Measurements from ENCODE around the gene ADRA2B. TPM values are rescaled to one million over a fixed set of nuclear protein-coding genes. Genes with fewer than 3 reads are reported as not detected.

ADRA2B gene
- total and polyA plus RNA-seq, 5 donors from 2014 or later = 1.0 TPM; not detected in 4

- Histone ChIP-seq H3K27ac (ENCODE audit: insufficient read depth, low read length, poor library complexity, severe bottlenecking) (no peak overlapping the region), H3K27me3 (ENCODE audit: control insufficient read depth, insufficient read depth, low read length) (no peaks in the 10 kb centered on the region), H3K4me1 (ENCODE audit: control insufficient read depth, insufficient read depth, low read length, poor library complexity, severe bottlenecking) (no peaks in the 10 kb centered on the region), H3K4me3 (ENCODE audit: low read depth, low read length) (no peak overlapping the region), H3K36me3 (ENCODE audit: control insufficient read depth, insufficient read depth, low read length) (peaks cover 10% of the 10 kb centered on the region), H3K9me3 (ENCODE audit: control insufficient read depth in 2 of 2, low read length in 2 of 2) (no peaks in the 10 kb centered on the region)
- Mint-ChIP-seq H3K4me3 (no peak overlapping the region), H3K4me1 (peaks cover 0 to 9% (median 6%) of the 10 kb centered on the region in 4 donors), H3K9me3 (peaks cover 0 to 1% (median 0%) of the 10 kb centered on the region in 7 donors), H3K27ac (no peak overlapping the region), H3K36me3 (peaks cover 25% of the 10 kb centered on the region), H3K27me3 (peaks cover 33% of the 10 kb centered on the region)
- DNase-seq (no peak), ATAC-seq (ENCODE audit: low read depth in 2 of 2) (no peak)
Observed at GRCh38 chr2:96123290-96123689, 6.9 kb upstream of the ADRA2B start.

- peaks cover 0 to 1% (median 0%) of the 10 kb centered on the region in 7 donors for H3K9me3 Mint-ChIP-seq
Observed at GRCh38 chr2:96122391-96122790, 6.0 kb upstream of the ADRA2B start.

GRCh38 chr2:96121414-96121813 lies 5.0 kb upstream of the ADRA2B start:
- Mint-ChIP-seq H3K9me3 (peaks cover 0 to 1% (median 0%) of the 10 kb centered on the region in 7 donors), H3K36me3 (peaks cover 17% of the 10 kb centered on the region), H3K27me3 (peaks cover 42% of the 10 kb centered on the region), H3K4me3 (no peak overlapping the region), H3K27ac (no peak overlapping the region), H3K4me1 (peaks cover 0 to 14% (median 9%) of the 10 kb centered on the region in 4 donors)
- peaks cover 5% of the 10 kb centered on the region for H3K36me3 ChIP-seq (ENCODE audit: control insufficient read depth, insufficient read depth, low read length)
- H3K27ac ChIP-seq (ENCODE audit: insufficient read depth, low read length, poor library complexity, severe bottlenecking) = no peak overlapping the region
- H3K4me1 ChIP-seq (ENCODE audit: control insufficient read depth, insufficient read depth, low read length, poor library complexity, severe bottlenecking) = peaks cover 7% of the 10 kb centered on the region
- no peaks in the 10 kb centered on the region for H3K27me3 ChIP-seq (ENCODE audit: control insufficient read depth, insufficient read depth, low read length)
- ATAC-seq (ENCODE audit: low read depth in 2 of 2) (no peak), DNase-seq (no peak)
- H3K4me3 ChIP-seq (ENCODE audit: low read depth, low read length) = no peak overlapping the region
- no peaks in the 10 kb centered on the region for H3K9me3 ChIP-seq (ENCODE audit: control insufficient read depth in 2 of 2, low read length in 2 of 2)

More at GRCh38 chr2:96122391-96122790, 6.0 kb upstream of the ADRA2B start:
- H3K27me3 ChIP-seq (ENCODE audit: control insufficient read depth, insufficient read depth, low read length) = no peaks in the 10 kb centered on the region
- no peak overlapping the region for H3K4me3 ChIP-seq (ENCODE audit: low read depth, low read length)
- Mint-ChIP-seq H3K4me1 (peaks cover 0 to 12% (median 9%) of the 10 kb centered on the region in 4 donors), H3K4me3 (peak overlapping the region in 1 of 4 donors; percentile 33), H3K36me3 (peaks cover 23% of the 10 kb centered on the region), H3K27ac (no peak overlapping the region), H3K27me3 (peaks cover 42% of the 10 kb centered on the region)
- peaks cover 3% of the 10 kb centered on the region for H3K4me1 ChIP-seq (ENCODE audit: control insufficient read depth, insufficient read depth, low read length, poor library complexity, severe bottlenecking)
- no peak overlapping the region for H3K27ac ChIP-seq (ENCODE audit: insufficient read depth, low read length, poor library complexity, severe bottlenecking)
- ATAC-seq (ENCODE audit: low read depth in 2 of 2) (no peak), DNase-seq (no peak)
- H3K36me3 ChIP-seq (ENCODE audit: control insufficient read depth, insufficient read depth, low read length) = peaks cover 10% of the 10 kb centered on the region
- H3K9me3 ChIP-seq (ENCODE audit: control insufficient read depth in 2 of 2, low read length in 2 of 2) = no peaks in the 10 kb centered on the region

- Histone ChIP-seq H3K27me3 (ENCODE audit: control insufficient read depth, insufficient read depth, low read length) (no peaks in the 10 kb centered on the region), H3K4me1 (ENCODE audit: control insufficient read depth, insufficient read depth, low read length, poor library complexity, severe bottlenecking) (peaks cover 11% of the 10 kb centered on the region), H3K4me3 (ENCODE audit: low read depth, low read length) (no peak overlapping the region), H3K9me3 (ENCODE audit: control insufficient read depth in 2 of 2, low read length in 2 of 2) (no peaks in the 10 kb centered on the region), H3K36me3 (ENCODE audit: control insufficient read depth, insufficient read depth, low read length) (peaks cover 4% of the 10 kb centered on the region), H3K27ac (ENCODE audit: insufficient read depth, low read length, poor library complexity, severe bottlenecking) (no peak overlapping the region)
- Mint-ChIP-seq H3K27me3 (peaks cover 42% of the 10 kb centered on the region), H3K36me3 (peaks cover 13% of the 10 kb centered on the region), H3K9me3 (peaks cover 0 to 1% (median 0%) of the 10 kb centered on the region in 7 donors), H3K4me3 (peak overlapping the region in 1 of 4 donors; percentile 29), H3K27ac (no peak overlapping the region), H3K4me1 (peaks cover 0 to 14% (median 7%) of the 10 kb centered on the region in 4 donors)
- DNase-seq (no peak), ATAC-seq (ENCODE audit: low read depth in 2 of 2) (no peak)
Observed at GRCh38 chr2:96120991-96121390, 4.6 kb upstream of the ADRA2B start.

GRCh38 chr2:96120091-96120720 lies 3.8 kb upstream of the ADRA2B start:
- Mint-ChIP-seq H3K27me3 (peaks cover 48% of the 10 kb centered on the region), H3K9me3 (peaks cover 0 to 1% (median 0%) of the 10 kb centered on the region in 7 donors), H3K4me1 (peaks cover 0 to 19% (median 9%) of the 10 kb centered on the region in 4 donors), H3K36me3 (peaks cover 7% of the 10 kb centered on the region), H3K27ac (no peak overlapping the region), H3K4me3 (peak overlapping the region in 2 of 4 donors; percentile 29 to 44)
- no peak overlapping the region for H3K4me3 ChIP-seq (ENCODE audit: low read depth, low read length)
- H3K9me3 ChIP-seq (ENCODE audit: control insufficient read depth in 2 of 2, low read length in 2 of 2) = no peaks in the 10 kb centered on the region
- no peaks in the 10 kb centered on the region for H3K27me3 ChIP-seq (ENCODE audit: control insufficient read depth, insufficient read depth, low read length)
- peaks cover 13% of the 10 kb centered on the region for H3K4me1 ChIP-seq (ENCODE audit: control insufficient read depth, insufficient read depth, low read length, poor library complexity, severe bottlenecking)
- DNase-seq (no peak), ATAC-seq (ENCODE audit: low read depth in 2 of 2) (no peak)
- no peaks in the 10 kb centered on the region for H3K36me3 ChIP-seq (ENCODE audit: control insufficient read depth, insufficient read depth, low read length)
- no peak overlapping the region for H3K27ac ChIP-seq (ENCODE audit: insufficient read depth, low read length, poor library complexity, severe bottlenecking)

GRCh38 chr2:96119389-96119751 lies 3.0 kb upstream of the ADRA2B start:
- no peak overlapping the region for H3K27ac ChIP-seq (ENCODE audit: insufficient read depth, low read length, poor library complexity, severe bottlenecking)
- peaks cover 13% of the 10 kb centered on the region for H3K4me1 ChIP-seq (ENCODE audit: control insufficient read depth, insufficient read depth, low read length, poor library complexity, severe bottlenecking)
- no peaks in the 10 kb centered on the region for H3K9me3 ChIP-seq (ENCODE audit: control insufficient read depth in 2 of 2, low read length in 2 of 2)
- no peak overlapping the region for H3K4me3 ChIP-seq (ENCODE audit: low read depth, low read length)
- H3K9me3 Mint-ChIP-seq = peaks cover 0 to 1% (median 0%) of the 10 kb centered on the region in 7 donors
- peaks cover 0 to 19% (median 8%) of the 10 kb centered on the region in 4 donors for H3K4me1 Mint-ChIP-seq
- H3K36me3 Mint-ChIP-seq = no peaks in the 10 kb centered on the region
- no peaks in the 10 kb centered on the region for H3K27me3 ChIP-seq (ENCODE audit: control insufficient read depth, insufficient read depth, low read length)
- no peak for ATAC-seq (ENCODE audit: low read depth in 2 of 2)
- H3K36me3 ChIP-seq (ENCODE audit: control insufficient read depth, insufficient read depth, low read length) = no peaks in the 10 kb centered on the region
- H3K27ac Mint-ChIP-seq = no peak overlapping the region
- peaks cover 50% of the 10 kb centered on the region for H3K27me3 Mint-ChIP-seq
- H3K4me3 Mint-ChIP-seq = peak overlapping the region; percentile 29 to 73 (median 54)
- DNase-seq = no peak

GRCh38 chr2:96118698-96119388 lies 2.5 kb upstream of the ADRA2B start:
- no peaks in the 10 kb centered on the region for H3K36me3 Mint-ChIP-seq
- Histone ChIP-seq H3K27ac (ENCODE audit: insufficient read depth, low read length, poor library complexity, severe bottlenecking) (no peak overlapping the region), H3K36me3 (ENCODE audit: control insufficient read depth, insufficient read depth, low read length) (no peaks in the 10 kb centered on the region), H3K4me3 (ENCODE audit: low read depth, low read length) (no peak overlapping the region), H3K9me3 (ENCODE audit: control insufficient read depth in 2 of 2, low read length in 2 of 2) (no peaks in the 10 kb centered on the region), H3K4me1 (ENCODE audit: control insufficient read depth, insufficient read depth, low read length, poor library complexity, severe bottlenecking) (peaks cover 13% of the 10 kb centered on the region), H3K27me3 (ENCODE audit: control insufficient read depth, insufficient read depth, low read length) (no peaks in the 10 kb centered on the region)
- ATAC-seq (ENCODE audit: low read depth in 2 of 2) (no peak), DNase-seq (no peak)
- peak overlapping the region; percentile 29 to 78 (median 66) for H3K4me3 Mint-ChIP-seq
- H3K4me1 Mint-ChIP-seq = peaks cover 0 to 19% (median 8%) of the 10 kb centered on the region in 4 donors
- peaks cover 0 to 1% (median 0%) of the 10 kb centered on the region in 7 donors for H3K9me3 Mint-ChIP-seq
- H3K27me3 Mint-ChIP-seq = peaks cover 50% of the 10 kb centered on the region
- peak overlapping the region in 1 of 3 donors; percentile 80 for H3K27ac Mint-ChIP-seq
